HL-60/S4 treated with retinoic acid at 250 ng/mL for 4 days and 3 days (cell line): ENCODE data around the gene WDR35.
"Not testable (repeated sequence)": the region's sequence is repeated elsewhere in the genome, so short reads cannot be mapped to it uniquely, and the experiment has no call there.

Experiments
- in situ Hi-C: fragments of 300-500 bp; cut with MboI; formaldehyde crosslinking; loops from 2 replicates; pipeline ENCODE4 v1.7.0; 2022; ENCODE audit warnings: low sequenced_read_pairs

The WDR35 gene

DNA sequence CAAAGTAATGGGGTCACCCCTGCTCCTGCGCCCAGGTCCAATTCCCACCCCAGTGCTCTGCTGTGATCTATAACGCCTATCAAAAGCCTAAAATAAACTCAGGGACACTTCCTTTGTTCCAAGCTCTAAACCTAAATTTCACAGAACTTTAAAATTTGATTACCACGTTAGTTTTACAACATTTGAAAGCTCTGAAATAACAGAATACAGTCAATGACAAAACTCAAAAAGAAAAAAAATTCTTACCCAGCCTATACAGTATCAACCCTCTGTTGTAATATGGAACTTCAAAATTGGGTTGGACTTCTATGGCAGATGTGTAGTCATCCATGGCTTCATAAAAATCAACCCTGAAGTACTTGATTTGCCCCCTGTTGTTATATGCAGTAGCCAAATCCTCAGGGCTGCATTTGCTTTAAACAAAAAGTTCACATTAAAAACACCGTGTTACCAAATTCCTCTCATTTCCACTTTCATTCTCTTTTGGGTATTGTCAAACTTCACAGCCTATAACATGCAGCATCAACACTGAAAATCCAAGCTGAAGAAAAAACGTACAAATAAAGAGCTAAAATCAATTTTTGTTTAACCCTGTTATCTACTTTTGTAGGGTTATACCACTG, 92.2 kb downstream of the WDR35 start:
- in situ Hi-C loops = no loop called here

DNA sequence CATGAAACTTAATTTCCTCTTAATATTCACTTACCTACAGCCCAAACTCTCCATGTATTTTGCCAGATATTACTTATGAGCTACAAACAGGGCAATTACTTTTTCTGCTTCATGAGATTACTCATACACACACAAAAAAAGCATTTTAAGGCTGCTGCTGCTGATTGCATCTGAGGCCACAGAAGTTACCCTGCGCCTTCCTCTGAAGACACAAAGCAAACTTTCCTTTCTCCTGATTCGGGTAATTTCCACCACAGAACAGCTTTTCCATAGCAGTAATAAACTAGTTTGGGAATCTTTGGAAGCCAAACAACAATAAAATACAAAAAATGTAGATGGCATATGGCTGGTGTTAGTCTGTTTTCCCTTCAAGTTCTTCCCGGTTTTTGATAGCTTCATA, 94.4 kb downstream of the WDR35 start:
- in situ Hi-C loops = no loop called here

DNA sequence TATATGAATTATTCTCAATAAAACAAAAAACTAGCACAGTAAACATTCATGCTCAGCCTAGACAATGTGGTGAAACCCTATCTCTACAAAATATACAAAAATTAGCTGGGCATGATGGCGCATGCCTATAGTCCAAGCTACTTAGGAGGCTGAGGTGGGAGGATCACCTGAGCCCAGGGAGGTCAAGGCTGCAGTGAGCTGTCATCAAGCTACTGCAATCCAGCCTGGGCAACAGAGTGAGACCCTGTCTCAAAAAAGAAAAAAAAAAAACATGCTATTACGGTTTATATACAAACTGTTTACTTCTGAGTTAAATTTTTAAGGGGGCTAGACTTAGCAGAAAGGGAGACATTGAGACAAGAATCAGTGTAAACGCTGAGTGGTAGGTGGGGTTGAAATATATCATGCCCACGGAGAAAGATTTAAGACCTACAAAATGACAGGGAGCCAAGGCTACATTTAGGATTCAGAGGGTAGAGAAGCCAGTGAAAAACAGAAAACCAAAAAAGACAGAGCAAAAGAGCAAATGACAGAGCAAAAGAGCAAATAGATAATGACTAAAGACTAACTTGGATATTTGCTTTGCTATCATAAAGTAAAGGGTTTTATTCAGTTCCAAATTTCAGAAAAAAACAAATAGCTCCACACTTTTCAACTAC, 95.6 kb downstream of the WDR35 start:
- in situ Hi-C loops = no loop called here

DNA sequence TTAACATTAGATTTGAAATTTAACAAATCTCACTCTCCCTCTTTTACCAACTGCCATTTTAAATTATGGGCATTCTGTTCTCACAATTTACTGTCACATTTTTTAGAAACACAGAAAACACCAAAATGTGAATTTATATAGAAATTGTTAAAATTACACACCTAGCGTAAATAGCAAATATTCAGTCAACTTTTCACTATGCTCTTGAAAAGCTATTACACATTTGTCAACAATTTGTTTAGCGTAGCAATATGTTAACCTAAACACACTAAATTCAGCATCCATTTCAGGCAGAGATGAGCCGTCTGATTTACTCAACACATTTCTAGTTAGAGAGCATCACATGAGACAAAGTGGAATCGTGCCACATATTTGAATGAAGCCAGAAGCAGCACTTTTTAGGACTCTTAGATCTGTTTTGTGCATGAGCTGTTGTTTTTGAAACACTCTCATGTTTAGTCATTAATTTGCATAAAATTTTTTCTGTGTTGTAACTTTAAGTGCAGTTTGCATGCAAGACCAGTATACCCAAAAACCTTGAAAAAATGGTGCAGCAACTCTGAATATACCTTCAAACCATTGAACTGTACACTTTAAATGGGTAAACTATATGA, 96.3 kb downstream of the WDR35 start:
- in situ Hi-C loops = no loop called here

DNA sequence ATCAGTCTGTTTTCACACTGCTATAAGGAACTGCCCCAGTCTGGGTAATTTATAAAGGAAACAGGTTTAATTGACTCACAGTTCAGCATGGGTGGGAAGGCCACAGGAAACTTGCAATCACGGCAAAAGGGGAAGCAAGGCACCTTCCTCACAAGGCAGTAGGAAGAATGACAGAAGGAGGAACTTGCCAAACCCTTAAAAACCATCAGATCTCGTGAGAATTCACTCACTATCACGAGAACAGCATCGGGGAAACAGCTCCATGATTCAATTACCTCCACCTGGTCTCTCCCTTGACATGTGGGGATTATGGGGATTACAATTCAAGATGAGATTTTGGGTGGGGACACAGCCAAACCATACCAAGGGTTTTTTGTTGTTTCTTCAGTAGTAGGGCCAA, 97.9 kb downstream of the WDR35 start:
- in situ Hi-C loops = not testable (repeated sequence)

DNA sequence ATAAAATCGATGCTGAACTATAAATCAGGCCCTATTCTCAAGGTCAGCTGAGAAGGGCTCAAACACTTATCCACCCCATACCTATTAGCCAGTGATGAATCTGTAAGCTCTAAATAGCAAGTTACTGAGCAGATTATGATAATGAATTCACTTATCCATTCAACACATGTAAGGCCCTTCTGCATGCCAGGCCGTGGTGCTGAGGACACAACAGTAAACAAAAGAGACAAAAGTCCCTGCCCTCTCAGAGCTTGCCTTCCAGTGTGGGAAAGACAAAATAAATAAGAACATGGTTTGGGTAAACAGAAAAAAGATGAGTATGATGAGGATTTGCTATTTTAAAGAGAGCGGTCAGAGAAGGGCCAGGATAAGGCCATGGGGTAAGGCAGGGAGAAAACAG, 99.8 kb downstream of the WDR35 start:
- in situ Hi-C loops = no loop called here

DNA sequence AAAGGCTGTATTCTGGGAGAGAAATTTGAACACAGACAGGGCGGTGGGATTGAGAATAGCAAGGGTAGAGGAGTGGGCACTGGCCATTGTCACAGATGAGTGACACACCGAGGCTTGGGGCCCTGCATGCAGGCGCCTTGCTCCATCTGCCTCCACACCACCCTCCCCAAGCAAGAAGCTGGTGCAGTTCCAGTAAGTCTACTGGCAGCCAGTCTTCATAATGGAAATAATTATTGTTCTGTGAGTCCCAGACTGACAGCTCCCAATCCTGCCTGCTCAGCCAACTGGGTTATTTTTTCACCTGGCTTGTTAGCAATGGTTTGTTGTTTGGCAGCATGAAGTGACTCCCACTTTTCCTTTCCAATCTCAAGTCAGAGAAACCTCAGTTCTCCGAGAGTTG, 101.1 kb downstream of the WDR35 start:
- in situ Hi-C loops = no loop called here

DNA sequence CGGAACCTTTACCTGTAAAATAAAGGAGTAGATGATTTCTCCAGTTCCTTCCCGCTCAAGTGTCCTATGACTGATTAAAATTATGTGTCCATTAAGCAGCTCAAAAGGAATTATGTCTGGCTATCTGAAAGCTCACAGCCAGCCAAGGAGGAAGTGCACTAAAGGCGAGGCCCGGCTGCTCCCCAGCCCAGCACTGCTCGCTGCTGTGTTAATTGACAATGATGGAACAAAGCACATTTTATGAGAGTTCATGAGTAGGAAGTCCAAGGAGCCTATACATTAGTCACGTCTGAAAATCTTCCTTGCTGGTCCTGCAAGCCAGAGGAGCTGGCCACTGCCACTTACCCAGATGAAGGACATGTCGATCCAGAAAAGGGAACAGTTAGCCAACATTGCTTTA, 102.4 kb downstream of the WDR35 start:
- in situ Hi-C loops = no loop called here

DNA sequence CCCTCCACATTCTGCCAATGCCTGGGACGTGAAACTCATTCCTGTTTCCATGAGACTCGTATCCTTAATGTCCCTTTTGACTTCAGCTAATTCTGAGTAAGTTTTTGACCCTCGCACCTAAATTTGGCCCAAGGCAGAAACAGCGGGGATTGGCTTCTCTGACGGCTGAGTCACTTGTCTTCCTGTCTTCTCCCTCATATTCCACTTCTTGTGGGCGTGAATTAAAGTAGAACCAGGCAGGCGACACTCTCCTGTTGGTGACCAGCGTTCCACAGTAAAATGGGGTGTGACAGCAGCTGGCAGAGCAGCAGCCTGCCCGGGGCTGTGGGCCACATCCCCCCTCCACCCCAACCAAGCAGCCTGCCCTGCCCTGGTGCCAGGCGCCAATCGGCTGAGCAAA, 103.6 kb downstream of the WDR35 start:
- in situ Hi-C loops = no loop called here

DNA sequence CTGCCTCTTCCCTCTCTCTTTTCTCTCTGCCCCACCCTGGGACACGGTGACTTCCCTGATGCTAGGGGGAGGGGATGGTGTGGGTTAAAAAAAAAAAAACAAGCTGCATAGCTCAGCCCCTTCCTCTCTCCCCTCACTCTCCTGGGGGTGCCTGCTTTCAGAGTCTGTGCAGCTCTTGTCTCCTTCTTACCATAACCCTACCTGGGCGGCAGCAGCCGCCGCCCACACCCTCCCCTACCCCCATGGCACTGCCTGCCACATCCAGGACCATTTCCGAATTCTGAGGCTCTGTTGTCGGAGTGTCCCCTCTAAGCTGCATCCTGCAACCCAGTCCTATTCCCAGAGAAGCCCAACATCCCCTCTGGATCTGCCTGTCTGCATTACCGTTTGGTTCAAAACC, 104.1 kb downstream of the WDR35 start:
- in situ Hi-C loops = no loop called here

DNA sequence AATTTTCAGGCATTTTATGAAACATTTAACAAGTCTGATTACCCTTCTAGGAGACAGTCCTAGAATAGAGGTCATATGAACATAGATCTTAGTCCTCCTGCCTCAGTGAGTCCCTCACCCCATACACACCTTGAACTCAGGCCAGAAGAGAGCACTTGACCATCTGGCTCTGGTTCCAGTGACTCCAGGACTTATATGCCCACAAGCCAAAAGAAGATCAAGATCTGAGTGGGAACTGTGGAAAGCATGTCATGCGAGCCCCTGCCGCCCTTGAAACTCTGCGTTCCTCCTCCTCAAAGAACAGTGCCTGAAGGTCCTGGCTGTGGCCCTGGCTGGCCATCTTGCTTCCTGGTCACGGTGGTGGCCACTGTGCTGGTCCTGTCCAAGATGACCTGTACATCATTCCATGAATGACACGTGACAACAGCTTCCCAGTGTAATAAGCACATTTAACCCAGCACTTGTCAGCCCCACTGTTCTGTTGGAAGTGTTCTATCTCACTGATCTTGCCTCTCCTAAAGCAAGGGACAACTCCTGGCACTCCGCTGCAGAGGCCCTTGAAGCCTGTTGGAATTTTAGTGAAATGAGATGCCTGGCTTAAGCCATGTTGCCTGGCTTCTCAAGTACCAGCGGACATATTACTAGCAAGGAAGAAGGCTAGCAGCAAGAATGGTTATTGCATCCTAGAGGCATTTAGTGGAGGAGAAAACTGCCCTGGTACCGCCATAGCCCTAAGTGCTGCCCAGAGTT, 105.8 kb downstream of the WDR35 start:
- in situ Hi-C loops = no loop called here

DNA sequence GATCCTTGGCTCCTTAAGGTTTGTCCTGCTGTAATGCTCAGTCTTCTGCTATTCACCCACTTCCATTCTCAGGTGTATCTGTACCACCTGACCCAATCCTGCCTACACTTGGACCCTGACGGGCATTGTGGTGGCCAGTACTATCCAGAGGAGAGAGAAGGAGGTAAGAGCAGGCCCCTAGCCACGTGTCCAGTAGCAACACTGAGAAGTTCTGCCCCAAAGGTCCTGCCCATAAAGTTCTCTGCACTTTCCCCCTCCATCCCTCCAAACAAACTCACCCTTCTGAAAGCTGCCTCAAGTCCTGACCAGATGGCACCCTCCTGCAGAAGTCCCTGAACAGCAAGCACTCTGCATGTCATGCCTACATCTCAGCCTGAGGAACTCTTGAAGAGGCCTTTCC, 106.4 kb downstream of the WDR35 start:
- in situ Hi-C loops = no loop called here

DNA sequence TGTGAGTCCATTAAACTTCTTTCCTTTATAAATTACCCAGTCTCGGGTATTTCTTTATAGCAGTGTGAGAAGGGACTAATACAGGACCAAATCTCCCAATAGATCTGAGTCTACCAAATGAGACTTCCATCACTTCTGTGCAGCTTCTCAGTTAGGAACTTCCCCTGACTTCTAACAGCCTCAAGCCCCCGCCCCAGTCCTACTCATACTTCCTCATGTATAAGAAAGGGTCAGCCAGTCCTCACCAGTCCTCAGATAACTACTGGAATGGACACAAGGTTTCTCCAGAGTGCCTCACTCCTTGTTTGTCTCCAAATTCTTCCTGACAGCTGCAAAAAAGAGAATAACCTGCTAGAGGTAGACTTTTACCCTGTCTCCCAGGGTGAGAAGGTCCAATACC, 107.6 kb downstream of the WDR35 start:
- in situ Hi-C loops = no loop called here

DNA sequence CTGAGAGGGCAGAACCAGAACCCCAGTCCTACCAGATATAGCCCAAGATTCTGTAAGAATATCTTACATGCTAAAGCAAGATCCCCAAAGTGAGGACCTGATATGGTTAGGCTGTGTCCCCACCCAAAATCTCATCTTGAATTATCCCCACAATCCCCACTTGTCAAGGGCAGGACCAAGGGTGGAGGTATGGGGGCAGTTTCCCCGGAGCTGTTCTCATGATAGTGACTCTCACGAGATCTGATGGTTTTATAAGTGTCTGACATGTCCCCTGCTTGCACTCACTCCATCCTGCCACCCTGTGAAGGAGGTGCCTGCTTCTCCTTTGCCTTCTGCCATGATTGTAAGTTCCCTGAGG, 108.0 kb downstream of the WDR35 start:
- in situ Hi-C loops = no loop called here

DNA sequence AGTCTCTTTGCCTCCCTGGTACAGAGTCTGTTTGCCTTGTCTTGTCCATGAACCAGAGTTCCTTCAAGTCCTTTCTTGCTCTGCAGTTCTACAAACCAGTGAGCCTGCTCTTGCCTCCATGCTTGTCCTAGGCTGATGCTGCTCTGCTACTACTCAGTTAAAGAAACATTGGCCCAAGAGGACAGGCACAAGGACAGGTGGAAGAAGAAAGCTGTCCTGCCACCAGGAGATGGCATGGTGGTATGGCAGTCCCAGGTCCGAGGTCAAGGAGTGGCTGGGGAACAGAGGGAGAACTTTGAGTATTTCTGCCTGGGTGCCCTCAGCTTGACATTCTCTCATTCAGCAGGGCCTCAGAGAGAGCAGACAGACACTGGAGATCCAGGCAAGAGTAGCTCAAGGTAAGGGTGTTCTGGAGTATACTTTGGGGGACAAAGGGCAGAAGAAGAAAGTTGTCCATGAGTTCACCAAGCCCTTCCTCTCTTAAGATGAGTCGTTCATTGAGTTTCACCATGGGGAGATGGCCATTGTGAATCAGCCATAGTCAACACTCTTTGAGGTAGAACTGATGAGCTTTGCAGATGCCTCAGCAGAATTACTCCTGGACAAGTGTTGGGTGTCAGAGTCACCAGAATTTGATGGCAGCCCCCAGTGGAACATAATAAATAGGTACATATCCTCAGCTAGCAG, 108.5 kb downstream of the WDR35 start:
- in situ Hi-C loops = no loop called here

DNA sequence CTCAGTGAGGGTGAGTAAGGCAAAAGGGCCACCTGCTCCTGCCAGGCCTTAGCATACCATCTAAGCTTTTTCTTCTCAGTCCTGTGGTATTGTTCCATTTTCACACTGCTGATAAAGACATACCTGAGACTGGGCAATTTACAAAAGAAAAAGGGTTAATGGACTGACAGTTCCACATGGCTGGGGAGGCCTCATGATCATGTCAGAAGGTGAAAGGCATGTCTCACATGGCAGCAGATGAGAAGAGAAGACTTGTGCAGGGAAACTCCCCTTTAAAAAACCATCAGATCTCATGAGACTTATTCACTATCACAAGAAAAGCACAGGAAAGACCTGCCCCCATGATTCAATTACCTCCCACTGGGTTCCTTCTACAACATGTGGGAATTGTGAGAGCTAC, 109.7 kb downstream of the WDR35 start:
- in situ Hi-C loops = not testable (repeated sequence)

DNA sequence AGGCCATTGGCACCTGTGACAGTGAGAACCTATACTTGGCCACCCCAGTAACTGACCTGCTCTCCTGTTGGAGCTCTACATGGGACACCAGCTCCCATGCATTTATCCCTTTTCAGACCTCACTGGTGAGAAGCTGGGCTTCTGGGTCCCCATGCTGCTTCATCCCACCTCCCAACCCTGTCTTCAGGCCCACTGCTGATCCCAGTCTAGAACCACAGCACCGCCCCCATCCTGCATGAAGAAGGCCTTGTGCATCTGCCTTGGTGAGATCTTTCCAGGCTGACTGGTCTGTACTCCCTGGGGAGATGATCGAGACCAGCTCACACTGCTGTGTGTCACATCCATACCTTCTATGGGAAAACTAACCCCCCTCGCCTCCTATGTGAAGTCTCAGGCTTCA, 110.8 kb downstream of the WDR35 start:
- in situ Hi-C loops = no loop called here

DNA sequence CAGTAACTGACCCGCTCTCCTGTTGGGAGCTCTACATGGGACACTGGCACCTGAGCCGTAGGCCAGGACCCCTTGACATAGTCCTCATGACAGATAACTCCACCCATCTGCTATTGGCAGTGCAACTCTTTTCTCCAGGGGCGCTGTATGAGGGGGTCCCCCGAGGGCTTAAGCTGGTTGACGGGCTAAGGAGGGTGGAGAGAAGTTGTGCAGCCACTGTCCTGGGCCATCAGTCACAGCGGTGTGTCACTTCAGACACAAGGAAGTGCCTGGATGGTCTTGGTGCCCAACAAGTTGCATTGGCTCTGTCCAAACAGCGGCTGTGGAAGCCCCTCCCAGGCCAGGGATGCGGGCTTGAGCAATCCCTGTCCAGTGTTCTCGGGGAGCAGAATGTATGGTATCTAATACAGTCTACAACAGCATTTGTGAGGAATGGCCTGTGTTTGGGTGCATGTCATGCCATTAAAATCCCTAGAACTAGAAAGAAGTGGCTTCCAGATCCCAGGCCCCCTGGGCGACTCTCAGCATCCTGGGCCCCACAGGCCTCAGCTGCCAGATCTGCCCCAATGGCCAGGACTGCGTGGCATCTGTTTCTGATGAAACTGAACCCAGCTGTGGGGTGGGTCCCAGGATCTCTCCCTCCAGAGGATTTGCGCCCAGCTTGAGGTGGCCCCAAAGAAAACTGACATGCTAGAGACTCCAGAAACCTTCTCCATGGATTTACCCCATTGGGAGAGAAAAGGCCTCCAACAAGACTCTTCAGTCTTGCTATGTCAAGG, 111.4 kb downstream of the WDR35 start:
- in situ Hi-C loops = no loop called here

DNA sequence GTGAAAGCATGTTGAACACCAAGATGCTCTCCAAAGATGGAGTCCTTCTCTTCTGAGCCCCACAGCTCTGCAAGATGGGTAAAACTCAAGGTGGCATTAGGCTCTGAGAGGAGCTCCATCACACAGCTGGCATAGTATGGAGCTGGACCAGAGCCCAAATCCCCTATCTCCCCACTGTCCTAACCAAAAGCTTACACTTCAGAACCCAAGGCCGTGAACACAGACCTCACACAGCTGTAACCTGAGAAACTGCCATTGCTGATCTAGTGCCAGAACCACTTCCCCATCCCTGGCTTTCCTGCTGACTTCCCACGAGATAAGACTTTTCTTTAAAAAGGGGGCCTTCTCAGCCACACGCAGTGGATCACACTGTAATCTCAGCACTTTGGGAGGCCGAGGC, 113.2 kb downstream of the WDR35 start:
- in situ Hi-C loops = no loop called here

DNA sequence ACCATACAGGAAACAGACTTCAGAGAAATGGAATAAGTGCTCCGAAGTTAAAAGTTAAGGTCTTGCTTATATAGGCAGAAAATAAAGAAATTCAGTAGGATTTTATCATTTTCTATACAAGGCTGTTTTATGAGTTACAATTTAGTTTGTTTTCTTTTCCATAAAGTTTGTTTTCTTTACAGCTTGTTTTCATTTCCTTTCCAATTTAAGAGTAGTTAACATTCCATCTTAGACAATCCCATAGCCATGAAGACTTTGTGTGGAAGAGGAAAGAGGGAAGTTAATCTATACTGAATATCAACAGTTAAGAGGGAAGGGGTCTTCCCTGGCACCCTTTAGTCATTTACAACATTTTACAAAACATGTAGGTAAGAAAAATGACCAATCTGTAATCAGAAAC, 114.6 kb downstream of the WDR35 start:
- in situ Hi-C loops = no loop called here

DNA sequence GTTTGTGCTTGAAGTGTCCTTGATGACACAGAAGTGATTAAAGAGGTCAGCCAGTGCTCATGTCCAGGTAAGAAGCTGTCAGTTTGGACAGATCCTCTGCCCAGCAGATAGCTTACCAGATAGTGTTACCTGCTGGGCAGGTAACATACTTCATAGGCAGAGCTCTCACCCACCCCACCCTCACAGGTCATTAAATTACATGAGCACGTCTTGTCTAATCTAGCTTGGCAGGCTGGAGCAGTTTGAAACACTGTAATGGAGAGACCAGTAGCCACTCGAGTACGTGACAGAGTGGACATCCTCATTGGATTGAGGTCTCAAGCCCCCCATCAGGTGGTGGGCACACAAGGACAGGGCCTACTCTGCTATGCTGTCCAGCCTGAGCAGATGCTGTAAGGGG, 115.2 kb downstream of the WDR35 start:
- in situ Hi-C loops = loop anchor here (25.0 kb wide), 3 partner anchors 512 to 1362 kb away; partner anchors contain the start of gene OSR1
